K562 (cell line): ENCODE results near the gene HOXC5.
A peak's percentile ranks its signal among the peaks of the same experiment; 100 is the strongest.

Experiments
- CBX8 ChIP-seq: fragments of 200-600 bp; sonication (generic); IDR thresholded peaks from 2 replicates; pipeline ENCODE4 v1.6.1; 2012; ENCODE audit warnings: borderline replicate concordance, mixed run types, low read depth, mild to moderate bottlenecking, moderate library complexity, mixed read lengths, low read length, control low read depth, inconsistent platforms; ENCODE audit not compliant: poor library complexity, severe bottlenecking; ENCODE audit errors: extremely low read depth
- CXXC5 ChIP-seq: fragments of 250-450 bp; sonication (Bioruptor Pico); IDR thresholded peaks from 2 replicates; pipeline ENCODE4 v1.8.0; 2022; ENCODE audit warnings: inconsistent platforms, mild to moderate bottlenecking, moderate library complexity
- NFRKB ChIP-seq: fragments of 450-650 bp; IDR thresholded peaks from 2 replicates; pipeline ENCODE4 v1.6.1; 2016; ENCODE audit warnings: low read depth
- POLR2A ChIP-seq: fragments of 450-650 bp; conservative IDR thresholded peaks from 2 replicates; pipeline ENCODE4 v1.6.1; 2016
- ZNF263 ChIP-seq: sonication (generic); formaldehyde crosslinking; IDR thresholded peaks from 2 replicates; pipeline ENCODE4 v1.8.0; 2022; ENCODE audit warnings: mild to moderate bottlenecking, missing genetic modification reagents, borderline replicate concordance
- ZNF79 ChIP-seq: fragments of 250-450 bp; sonication (Bioruptor Pico); IDR thresholded peaks from 2 replicates; pipeline ENCODE4 v1.4.0; 2020; ENCODE audit warnings: low read depth, mild to moderate bottlenecking, moderate library complexity
- TF ChIP-seq, protein P1 (sequence below), 3 experiments: IDR thresholded peaks in 2 of 3; conservative IDR thresholded peaks in 1 of 3; 2 replicates each; pipeline ENCODE4 v1.5.1; 2011 to 2012; ENCODE audit warnings: low read length in 3 of 3, mild to moderate bottlenecking in 3 of 3, control low read depth in 2 of 3, improper control_type of control experiment in 1 of 3, inconsistent platforms in 1 of 3, low read depth in 1 of 3, mixed read lengths in 1 of 3, moderate library complexity in 1 of 3; ENCODE audit not compliant: insufficient read depth in 2 of 3
- TF ChIP-seq, protein P2 (sequence below): sonication (generic); formaldehyde crosslinking; IDR thresholded peaks from 2 replicates; pipeline ENCODE4 v1.8.0; 2022; ENCODE audit warnings: missing genetic modification reagents, mild to moderate bottlenecking, borderline replicate concordance

DNA sequence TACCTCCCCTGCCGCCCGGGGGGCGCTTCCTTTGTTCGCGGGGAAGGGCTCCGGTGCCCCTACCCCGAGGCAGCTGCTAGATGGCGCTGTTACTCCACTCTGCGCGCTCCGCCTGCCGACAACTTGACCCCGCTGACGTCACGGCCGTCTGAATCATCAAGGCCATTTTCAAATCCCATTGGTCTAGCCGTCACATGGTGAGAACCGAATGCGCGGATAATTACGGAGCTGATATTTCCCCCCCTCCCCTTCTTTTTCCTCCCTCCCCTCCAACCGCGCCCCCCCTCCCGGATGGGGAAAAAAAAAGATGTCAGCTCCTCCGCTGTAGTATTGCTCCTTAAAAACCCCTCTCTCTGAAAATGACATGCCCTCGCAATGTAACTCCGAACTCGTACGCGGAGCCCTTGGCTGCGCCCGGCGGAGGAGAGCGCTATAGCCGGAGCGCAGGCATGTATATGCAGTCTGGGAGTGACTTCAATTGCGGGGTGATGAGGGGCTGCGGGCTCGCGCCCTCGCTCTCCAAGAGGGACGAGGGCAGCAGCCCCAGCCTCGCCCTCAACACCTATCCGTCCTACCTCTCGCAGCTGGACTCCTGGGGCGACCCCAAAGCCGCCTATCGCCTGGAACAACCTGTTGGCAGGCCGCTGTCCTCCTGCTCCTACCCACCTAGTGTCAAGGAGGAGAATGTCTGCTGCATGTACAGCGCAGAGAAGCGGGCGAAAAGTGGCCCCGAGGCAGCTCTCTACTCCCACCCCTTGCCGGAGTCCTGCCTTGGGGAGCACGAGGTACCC is 47.8 kb upstream of the HOXC5 start, which contains the start of gene HOXC10:
- TF ChIP-seq POLR2A (no peak), NFRKB (no peak), CXXC5 (CRISPR knock-in tag) (peak; percentile 56), ZNF79 (CRISPR knock-in tag) (no peak), ZNF263 (CRISPR knock-in tag) (no peak), CBX8 (no peak)
- TF ChIP-seq, protein P1, sequence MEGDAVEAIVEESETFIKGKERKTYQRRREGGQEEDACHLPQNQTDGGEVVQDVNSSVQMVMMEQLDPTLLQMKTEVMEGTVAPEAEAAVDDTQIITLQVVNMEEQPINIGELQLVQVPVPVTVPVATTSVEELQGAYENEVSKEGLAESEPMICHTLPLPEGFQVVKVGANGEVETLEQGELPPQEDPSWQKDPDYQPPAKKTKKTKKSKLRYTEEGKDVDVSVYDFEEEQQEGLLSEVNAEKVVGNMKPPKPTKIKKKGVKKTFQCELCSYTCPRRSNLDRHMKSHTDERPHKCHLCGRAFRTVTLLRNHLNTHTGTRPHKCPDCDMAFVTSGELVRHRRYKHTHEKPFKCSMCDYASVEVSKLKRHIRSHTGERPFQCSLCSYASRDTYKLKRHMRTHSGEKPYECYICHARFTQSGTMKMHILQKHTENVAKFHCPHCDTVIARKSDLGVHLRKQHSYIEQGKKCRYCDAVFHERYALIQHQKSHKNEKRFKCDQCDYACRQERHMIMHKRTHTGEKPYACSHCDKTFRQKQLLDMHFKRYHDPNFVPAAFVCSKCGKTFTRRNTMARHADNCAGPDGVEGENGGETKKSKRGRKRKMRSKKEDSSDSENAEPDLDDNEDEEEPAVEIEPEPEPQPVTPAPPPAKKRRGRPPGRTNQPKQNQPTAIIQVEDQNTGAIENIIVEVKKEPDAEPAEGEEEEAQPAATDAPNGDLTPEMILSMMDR (IDR thresholded peaks at IDR 0.05 in 2 of 3, conservative IDR thresholded peaks at IDR 0.05 in 1 of 3; ENCODE audit: insufficient read depth in 2 of 3, low read depth in 1 of 3, low read length in 3 of 3): peak; percentile 82 to 95 (median 95)
- TF ChIP-seq, protein P2, sequence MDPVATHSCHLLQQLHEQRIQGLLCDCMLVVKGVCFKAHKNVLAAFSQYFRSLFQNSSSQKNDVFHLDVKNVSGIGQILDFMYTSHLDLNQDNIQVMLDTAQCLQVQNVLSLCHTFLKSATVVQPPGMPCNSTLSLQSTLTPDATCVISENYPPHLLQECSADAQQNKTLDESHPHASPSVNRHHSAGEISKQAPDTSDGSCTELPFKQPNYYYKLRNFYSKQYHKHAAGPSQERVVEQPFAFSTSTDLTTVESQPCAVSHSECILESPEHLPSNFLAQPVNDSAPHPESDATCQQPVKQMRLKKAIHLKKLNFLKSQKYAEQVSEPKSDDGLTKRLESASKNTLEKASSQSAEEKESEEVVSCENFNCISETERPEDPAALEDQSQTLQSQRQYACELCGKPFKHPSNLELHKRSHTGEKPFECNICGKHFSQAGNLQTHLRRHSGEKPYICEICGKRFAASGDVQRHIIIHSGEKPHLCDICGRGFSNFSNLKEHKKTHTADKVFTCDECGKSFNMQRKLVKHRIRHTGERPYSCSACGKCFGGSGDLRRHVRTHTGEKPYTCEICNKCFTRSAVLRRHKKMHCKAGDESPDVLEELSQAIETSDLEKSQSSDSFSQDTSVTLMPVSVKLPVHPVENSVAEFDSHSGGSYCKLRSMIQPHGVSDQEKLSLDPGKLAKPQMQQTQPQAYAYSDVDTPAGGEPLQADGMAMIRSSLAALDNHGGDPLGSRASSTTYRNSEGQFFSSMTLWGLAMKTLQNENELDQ (CRISPR knock-in tag): no peak
